HL-60/S4 treated with phorbol 12-myristate 13-acetate at 8.2 ng/mL for 4 days and 3 days (cell line): Measurements from ENCODE around the gene KRI1.
"Not testable (repeated sequence)": the region's sequence is repeated elsewhere in the genome, so short reads cannot be mapped to it uniquely, and the experiment has no call there.

ENCODE experiments used
- in situ Hi-C: fragments of 300-500 bp; cut with MboI; formaldehyde crosslinking; loops from 2 replicates; pipeline ENCODE4 v1.15.0; 2022; ENCODE audit warnings: low sequenced_read_pairs

The KRI1 gene

DNA sequence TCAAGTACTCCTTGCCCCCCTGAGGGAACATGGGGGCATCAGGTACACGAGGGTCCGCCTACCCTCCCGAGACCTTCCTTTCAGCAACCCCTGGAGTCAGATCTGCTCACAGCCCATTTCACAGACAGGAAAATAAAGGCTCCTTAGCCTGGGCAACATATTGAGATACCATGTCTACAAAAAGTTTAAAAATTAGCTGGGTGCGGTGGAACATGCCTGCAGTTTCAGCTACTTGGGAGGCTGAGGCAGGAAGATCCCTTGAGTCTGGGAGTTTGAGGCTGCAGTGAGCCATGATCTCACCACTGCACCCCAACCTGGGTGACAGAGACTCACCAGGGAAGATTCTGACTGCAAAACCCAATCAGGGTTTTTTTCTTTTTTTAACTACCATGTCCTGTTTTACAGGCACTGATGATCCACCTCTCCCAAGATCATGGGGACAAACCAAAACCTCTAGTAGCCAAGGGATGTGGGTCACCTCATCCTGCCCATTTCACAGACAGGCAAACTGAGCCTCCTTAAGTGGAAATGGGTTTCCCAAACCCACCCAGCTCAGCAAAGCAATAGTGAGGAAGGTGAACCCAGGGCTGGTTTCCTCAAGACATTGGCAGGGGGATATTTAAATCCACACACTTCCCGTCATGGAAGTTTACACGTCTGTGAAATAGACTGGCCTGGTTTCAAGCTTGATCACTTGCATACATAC lies 9.4 kb upstream of the KRI1 start:
- in situ Hi-C loops: loop anchor here (5.0 kb wide), 1 partner anchor 67 kb away; no protein-coding TSS in a partner anchor

DNA sequence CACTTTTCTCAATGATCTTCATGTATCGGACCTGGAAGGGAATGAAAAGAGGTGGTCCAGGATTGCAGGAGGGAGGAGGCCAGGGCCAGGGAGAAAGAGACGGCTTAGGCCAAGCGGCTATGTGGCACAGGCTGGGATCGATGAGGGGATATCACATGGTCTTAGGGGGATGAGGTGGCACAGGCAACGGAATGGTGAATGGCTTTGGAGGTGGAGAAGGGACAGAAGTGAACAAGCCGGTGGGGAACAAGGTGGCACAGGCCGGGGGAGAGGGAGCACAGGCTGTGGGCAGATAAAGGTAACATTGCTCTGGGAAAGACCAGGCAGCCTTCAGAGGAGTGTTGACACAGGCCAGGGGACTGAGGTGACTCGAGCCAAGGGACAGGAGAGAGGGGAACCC lies 8.7 kb upstream of the KRI1 start:
- in situ Hi-C loops: no loop called here

DNA sequence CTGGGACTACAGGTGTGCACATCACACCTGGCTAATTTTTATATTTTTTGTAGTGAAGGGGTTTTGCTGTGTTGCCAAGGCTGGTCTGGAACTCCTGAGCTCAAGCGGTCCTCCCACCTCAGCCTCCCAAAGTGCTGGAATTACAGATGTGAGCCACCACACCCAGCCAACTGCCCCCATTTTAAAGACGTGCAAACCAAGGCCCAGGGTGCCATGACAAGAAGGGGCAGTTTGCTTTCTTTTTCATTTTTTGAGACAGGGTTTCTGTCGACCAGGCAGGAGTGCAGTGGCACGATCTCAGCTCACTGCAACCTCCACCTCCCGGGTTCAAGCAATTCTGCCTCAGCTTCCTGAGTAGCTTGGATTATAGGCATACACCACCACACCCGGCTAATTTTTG lies 8.0 kb upstream of the KRI1 start:
- in situ Hi-C loops: not testable (repeated sequence)

DNA sequence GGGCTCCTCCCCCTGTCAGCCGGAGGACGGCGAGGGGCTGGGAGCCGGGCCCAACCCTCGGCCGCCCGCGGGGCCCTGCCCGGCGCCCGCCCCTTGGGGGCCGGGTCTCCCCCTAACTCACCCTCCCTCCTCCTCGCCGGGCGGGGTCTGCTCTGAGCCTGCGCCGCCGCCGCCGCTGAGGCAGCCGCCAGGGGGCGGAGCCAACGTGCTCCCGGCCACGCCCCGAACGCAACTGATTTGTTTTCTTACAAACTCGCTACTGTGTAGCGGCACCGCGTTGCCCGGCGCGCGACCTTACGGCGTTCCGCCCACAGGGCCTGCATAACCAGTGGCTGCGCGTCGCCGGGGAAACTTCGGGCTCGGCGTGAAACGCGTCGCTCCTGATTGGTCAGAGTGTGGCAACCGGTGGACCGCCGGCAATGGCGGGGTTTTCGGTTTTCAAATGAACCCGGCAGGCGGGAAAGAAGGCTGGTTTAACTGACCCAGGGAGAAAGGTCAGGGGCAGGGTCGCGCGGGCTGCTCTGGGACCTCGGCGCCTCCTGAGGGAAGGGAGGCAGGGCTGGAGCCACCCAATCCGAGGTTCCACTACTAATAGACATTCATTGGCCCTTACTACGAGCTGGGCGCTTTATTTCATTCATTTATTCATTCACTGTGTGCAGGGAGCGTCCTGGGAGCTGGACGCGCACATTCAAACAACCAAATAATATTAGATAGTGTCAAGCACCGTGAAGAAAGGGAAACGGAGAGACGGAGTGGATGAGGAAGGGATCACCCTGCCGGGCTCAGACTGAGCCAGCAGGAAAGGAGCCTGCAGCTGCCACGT lies 3.2 kb upstream of the KRI1 start, which contains the start of gene CDKN2D:
Gene CDKN2D (minus strand): TSS at position 154 of the 826 bp plus-strand sequence. CDS start 326 bp downstream, outside the sequence.
- in situ Hi-C loops: no loop called here

DNA sequence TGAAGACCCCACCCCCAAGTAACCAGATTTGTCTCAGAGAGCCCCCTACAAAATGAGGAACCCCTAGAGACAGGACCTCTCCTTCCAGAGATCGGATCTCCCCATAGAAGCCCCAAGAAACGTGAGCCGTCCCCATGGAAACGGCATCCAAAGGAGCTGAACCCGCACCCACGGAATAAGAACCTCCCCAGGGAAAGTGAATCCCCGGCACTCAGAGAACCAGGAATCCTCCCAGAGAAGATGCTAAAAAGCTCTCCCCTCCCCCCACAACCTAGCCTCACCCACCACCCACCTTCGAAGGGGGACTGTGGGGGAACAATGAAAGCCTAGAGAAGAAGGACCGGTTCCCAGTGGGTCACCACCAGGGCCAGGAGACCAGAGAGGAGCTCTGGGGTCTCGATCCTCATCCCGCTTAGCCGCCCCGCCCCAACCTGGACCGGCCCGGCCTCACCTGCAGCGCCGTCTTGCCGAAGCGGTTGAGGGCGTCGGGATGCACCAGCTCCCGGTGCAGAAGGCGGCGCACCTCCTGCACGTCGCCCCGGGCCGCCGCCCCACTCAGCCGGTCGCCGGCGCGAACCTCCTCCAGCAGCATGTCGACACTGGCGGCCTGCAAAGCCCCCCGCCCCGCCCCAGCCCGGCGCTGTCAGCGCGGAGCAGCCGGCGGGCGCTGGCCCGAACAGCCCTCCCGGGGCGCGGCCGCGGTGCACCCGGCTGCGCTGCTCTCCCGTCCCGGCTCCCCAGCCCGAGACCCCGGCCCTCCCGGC lies 2.4 kb upstream of the KRI1 start:
- in situ Hi-C loops: no loop called here

DNA sequence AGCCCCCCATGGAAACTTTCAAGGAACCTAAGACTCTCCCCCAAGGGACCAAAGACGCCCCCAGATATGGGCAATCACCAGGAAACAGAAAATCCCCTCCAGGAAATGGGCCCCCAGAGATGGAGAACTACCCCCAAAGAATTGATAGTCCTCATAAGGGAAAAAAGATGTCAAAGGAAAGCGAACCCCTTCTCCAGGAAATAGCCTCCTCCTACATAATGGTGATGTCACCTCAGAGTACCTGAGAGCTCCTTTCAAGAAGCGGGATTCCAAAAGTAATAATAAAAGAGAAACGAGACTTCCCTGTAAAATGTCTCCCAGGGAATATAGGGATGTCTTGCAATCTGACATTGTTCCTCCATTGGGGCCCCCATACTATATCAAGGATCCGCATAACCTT lies 1.8 kb upstream of the KRI1 start:
- in situ Hi-C loops: no loop called here

DNA sequence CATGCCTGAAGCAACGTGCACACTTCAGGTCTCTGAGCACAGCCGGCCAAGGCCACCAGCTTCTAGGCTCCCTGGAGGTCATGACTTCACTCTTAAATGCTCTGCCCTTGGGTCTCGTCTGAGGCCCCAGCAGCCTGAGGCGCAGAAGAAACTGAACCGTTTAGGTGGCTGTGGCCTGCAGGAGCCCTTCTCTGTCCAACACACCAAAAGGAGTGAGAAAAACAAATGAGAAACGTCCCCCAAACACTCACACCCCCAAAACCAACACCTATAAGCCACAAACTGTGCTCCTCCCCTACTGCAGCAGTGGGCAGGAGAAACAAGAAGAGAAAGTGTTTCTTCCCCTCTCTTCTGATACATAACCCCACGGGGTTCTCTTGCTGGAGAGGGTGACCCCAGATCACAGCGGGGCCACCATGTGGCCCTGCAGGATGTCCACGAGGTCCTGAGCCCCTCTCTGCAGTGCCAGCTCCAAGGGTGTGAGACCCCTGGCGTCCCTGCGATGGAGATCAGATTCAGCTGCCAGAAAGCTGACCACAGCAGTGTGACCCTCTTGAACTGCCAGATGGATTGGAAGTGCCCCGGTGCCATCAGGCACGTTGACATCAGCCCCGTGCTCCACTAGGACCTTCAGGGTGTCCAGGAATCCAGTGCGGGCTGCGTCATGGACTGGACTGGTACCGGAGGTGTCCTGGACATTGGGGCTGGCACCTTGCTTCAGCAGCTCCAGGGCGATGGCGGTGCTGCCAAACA lies 1.0 kb upstream of the KRI1 start:
- in situ Hi-C loops: no loop called here

DNA sequence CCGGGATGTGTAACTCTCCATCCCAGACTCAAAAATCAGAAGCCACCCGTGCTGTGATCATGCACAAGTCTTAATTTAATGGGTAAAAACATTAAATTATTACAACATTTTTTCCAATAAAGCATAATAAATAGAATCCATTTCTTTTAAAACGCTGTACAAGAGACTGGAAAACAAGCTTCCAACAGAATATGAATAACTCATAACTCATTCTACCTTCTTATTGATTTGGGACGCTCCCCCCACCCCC lies 523 bp upstream of the KRI1 start:
- in situ Hi-C loops: no loop called here

DNA sequence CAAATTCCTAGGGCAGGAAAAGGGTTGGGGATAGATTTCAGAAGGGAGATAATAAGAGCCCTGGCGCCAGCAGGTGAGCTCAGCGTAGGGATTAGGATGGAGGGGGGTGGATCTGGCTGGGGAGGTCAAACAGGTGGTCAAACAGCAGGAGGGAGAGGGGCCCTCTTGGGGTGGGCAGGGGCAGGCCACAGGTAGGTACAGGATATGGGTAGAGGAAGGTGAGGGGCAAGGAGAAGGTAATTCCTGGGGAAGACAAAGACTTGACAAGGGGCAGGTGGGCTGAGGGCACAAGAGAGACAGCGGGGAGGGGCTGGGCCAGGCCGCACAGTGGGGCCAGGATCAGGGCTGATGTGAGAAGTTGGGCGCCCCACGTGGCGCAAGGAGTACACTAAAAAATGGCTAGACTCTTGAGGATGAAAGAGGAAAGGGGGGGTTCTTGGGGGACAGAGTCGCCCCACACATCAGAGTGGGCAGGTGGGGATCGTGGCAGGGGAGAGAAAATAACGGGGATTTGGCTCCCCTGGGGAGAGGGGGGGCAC lies 713 bp downstream of the KRI1 start:
- in situ Hi-C loops: no loop called here

DNA sequence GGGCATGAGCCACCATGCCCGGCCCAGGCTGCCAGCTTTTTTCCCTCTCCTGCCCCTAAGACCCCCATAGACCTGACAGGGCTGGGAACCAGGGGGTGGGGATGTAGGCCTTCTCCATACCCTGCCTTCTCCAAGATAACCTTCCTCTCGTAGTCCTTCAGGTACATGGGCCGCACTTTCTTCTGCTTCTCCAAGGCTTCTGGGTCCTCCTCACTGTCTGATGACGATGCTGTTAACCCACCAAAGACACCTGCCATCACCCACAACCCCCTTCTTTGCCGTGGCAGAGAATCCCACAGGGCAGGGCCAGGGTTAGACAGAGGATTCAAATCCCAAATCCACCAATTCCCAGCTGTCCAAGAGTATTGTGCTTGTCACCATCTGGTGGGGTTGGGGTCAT lies 3.2 kb downstream of the KRI1 start:
- in situ Hi-C loops: no loop called here

DNA sequence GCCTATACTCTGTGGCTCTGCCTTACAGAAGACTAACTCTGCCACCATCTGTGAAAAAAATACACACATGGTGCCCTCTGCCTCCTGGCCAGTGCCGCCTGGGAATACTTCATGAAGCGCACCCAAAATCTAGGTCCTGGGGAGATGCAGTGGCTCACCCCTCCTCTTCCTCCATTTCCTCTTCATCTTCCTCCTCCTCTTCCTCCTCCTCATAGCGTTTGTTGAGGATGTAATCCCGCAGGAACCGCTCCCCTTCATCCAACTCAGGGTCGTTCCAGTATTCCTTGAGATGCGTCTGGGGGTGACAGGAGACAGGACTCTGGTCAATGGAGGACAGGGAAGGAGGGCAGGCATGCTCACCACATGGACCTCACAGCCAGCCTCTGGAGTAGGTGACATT lies 5.7 kb downstream of the KRI1 start:
- in situ Hi-C loops: no loop called here

DNA sequence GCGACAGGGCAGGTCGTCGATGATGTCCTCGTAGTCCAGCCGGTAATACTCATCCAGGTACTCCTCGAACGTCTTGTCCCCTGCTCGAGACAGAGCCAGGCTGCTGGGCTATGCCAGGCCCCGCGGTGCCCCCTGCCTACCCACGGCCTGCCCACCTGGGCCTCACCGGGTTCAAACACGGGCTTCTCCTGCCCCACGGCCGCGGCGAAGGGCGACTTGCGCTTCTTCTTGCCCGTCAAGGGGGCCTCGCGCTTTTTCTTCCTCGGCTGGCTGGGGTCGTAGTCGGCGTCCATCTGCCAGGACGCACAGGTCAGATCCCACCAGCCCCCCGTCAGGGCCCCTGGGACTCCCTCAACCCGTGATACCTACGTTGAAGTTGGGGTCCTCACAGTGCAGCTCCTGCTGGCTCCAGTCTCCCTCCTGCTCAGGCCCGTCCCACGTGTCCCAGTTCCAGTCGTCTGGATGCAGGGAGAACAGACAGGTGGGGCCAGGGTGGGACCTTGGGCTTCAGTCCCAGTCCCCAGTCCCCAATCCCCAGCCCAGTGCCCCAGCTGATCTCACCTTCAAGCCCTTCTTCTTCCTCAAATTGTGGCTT lies 8.1 kb downstream of the KRI1 start:
- in situ Hi-C loops: no loop called here

DNA sequence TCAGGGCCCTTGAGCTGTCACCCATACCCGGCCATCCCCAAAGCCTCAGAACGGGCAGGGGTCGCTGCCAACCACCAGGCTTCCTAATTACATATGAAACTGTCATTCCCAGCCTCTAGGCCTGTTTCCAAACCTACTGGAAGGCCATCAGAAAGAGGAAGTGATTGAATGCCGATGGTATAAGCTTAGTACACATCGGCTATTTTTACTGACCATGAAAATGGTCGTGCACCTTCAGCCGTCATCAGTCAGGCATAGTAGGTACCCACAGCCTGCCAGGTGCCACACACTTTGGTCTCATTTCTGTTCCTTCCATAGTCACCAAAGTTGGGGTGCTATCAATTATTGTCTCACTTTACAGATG lies 10.2 kb downstream of the KRI1 start:
- in situ Hi-C loops: no loop called here

DNA sequence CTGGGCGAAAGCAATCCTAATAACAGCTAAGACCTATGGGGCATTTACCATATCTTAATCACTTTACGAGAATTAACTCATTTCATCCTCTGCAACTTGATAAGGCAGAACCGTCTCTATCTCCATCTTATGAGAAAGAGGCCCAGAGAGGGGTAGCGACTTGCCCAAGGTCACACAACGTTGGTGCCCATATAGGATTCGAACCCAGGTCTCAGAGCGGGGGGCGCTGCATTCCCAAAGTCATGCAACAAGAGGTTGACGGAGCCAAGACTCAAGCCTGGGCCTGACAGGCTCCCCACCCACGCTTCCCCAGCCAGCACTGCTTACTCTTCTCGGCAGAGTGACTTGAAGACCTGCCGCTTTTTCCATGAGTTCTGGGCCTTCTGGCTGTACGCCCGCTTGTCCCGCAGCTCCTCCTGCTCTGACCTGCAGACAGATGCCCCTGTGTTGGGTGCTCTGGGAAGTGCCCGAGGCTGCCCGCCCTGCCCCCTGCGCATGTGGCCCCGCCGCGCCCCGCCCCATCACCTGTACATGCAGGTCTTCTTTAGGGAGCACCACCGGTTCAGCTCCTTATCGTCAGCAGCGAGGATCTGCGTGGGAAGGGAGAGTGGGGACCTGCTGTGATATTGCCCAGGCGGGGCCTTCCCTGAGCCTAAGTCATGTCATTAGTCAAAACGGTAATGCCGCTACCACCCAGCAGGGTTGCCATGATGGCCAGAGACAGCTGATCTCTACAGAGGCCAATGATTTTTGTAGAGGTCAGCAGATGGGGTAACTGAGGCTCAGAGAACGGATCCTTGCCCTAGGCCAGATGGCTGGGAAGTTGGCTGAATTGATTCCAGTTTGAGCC lies 10.8 kb downstream of the KRI1 start:
- in situ Hi-C loops: no loop called here

DNA sequence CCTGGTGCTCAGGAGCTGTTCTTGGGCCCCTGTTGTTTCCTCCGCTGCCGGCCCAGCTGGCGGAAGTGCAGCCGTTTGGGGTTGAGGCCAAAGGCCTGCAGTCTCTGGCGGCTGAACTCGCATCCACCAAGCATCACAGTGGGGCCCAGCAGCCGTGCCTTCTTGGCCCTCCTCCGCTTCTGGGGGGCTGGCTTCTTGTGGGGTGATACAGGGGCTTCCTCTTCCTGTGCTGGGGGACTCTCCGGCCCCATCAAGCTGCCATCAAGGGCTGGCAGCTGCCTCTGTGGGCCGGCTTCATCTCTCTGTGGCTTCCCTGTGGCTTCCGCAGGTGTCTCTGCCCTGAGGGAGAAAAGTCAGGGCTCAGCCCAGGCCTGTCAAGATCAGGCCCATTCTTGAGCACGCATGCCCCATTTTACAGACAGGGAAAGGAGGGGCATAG lies 11.8 kb downstream of the KRI1 start:
- in situ Hi-C loops: no loop called here

DNA sequence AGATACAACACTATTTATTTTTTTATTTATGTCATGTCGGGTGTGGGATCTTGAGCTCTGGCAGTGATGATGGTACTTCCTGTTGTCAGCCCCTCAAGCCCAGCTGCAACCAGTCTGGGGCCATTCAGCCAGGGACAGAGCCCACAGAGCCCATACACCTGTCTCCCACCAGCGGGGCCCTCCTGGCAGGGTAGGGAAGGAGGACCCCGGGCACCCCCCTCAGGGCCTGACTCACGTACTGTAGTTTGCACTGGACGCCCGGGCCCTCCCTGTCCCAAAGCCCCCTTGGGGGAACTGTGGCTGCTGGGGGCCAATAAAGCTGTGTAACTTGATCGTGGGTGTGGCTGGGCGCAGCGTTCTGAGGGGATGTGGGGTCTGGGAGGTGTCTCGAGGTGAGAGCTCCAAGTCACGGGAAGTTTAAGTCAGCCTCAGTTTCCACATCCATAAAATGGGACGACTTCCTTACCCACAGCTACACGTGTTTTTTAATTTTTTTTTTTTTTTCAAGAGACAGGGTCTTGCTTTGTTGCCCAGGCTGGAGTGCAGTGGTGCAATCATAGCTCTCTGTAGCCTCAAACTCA lies 12.6 kb downstream of the KRI1 start:
- in situ Hi-C loops: no loop called here

DNA sequence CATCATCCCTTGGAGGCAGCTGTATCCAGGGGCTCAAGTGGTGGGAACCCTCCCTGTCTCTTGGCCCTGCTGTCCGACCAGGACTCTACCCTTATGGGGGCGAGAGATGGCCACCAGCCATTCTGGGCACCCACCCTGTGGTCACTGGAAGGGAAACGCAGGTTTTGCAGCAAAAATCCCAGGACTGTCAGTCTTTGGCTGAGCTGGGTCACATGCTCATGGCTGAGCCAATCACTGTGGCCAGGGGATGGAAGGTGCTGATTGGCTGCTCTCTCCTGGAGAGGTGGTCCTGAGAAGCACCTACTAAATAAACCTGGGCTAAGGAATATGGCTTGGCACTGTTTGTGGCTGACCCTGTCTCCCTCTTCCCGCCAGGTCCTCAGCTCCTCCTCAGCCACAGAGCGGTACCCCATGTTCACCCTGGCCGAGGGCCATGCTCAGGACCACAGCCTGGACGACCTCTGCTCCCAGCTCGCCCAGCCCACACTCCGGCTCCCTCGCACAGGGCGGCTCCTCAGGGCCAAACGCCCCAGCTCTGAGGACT lies 13.2 kb downstream of the KRI1 start:
- in situ Hi-C loops: no loop called here

DNA sequence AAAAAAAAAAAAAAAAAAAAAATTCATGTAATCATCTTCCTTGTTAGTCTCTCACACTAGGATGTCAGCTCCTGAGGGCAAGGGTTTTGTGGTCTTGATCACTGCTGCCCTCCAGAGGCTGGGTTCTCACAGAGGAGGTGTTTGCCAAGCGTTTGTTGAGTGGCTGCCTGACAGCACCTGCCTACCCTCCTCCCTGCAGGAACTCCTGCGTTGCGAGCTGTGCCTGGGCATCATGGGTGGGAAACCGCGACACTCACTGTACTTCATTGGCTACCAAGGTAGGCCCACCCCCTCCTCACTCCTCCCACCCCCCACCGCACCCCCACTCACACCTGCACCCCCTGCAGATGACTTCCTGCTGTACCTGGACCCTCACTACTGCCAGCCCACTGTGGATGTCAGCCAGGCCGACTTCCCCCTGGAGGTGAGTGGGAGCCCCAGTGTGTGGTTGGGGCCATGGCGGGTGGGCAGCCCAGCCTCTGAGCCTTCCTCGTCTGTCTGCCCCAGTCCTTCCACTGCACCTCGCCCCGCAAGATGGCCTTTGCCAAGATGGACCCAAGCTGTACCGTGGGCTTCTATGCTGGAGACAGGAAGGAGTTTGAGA lies 14.0 kb downstream of the KRI1 start:
- in situ Hi-C loops: no loop called here

DNA sequence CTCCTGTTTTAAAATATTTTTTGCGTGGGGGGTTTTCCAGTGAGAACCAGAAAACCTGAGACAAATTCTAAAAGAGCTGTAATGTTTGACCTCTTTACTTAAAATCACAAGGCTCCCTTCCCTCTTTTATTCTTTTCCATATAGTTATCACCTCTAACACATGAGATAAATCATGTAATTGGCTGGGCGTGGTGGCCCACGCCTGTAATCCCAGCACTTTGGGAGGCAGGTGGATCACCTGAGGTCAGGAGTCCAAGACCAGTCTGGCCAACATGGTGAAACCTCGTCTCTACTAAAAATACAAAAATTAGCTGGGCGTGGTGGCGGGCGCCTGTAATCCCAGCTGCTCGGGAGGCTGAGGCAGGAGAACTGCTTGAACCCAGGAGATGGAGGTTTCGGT lies 14.8 kb downstream of the KRI1 start:
- in situ Hi-C loops: not testable (repeated sequence)
